GM19043 (cell line): ENCODE results near the gene NDST1.
"Not testable (repeated sequence)": the region's sequence is repeated elsewhere in the genome, so short reads cannot be mapped to it uniquely, and the experiment has no call there.

Experiments
- ATAC-seq: cut with Tn5 transposase; IDR thresholded peaks from one replicate; pipeline ENCODE4 v1.9.1; 2021; ENCODE audit warnings: low read depth; ENCODE audit not compliant: unreplicated experiment

NDST1 gene

GRCh38 chr5:150505816-150506215 is 2.1 kb upstream of the NDST1 start:
- ATAC-seq, result no peak

GRCh38 chr5:150506571-150507473 is 1.1 kb upstream of the NDST1 start:
- ATAC-seq, result no peak

- no peak for ATAC-seq
Observed at GRCh38 chr5:150508277-150508640, 328 bp downstream of the NDST1 start.

- no peak for ATAC-seq
Observed at GRCh38 chr5:150508828-150509227, 897 bp downstream of the NDST1 start.

GRCh38 chr5:150509992-150510391 is 2.1 kb downstream of the NDST1 start:
- no peak for ATAC-seq

GRCh38 chr5:150510460-150511263 is 2.7 kb downstream of the NDST1 start:
- no peak for ATAC-seq

GRCh38 chr5:150511578-150512367 is 3.8 kb downstream of the NDST1 start:
- ATAC-seq, result no peak

- ATAC-seq, result no peak
Observed at GRCh38 chr5:150512368-150512747, 4.4 kb downstream of the NDST1 start.

- no peak for ATAC-seq
Observed at GRCh38 chr5:150513375-150514309, 5.7 kb downstream of the NDST1 start.

- no peak for ATAC-seq
Observed at GRCh38 chr5:150514708-150515211, 6.8 kb downstream of the NDST1 start.

GRCh38 chr5:150515446-150515845 is 7.5 kb downstream of the NDST1 start:
- no peak for ATAC-seq

- no peak for ATAC-seq
Observed at GRCh38 chr5:150516011-150516410, 8.1 kb downstream of the NDST1 start.

GRCh38 chr5:150517272-150518152 is 9.6 kb downstream of the NDST1 start:
- no peak for ATAC-seq

- not testable (repeated sequence) for ATAC-seq
Observed at GRCh38 chr5:150518712-150519559, 11.0 kb downstream of the NDST1 start.

GRCh38 chr5:150519560-150519945 is 11.6 kb downstream of the NDST1 start:
- no peak for ATAC-seq

GRCh38 chr5:150519978-150520377 is 12.0 kb downstream of the NDST1 start:
- no peak for ATAC-seq

GRCh38 chr5:150520747-150521521 is 13.0 kb downstream of the NDST1 start:
- no peak for ATAC-seq
